Measurements from ENCODE around the gene MAP4K5. TPM values are rescaled to one million over a fixed set of nuclear protein-coding genes. Genes with fewer than 3 reads are reported as not detected.

Gene MAP4K5
- total and polyA plus RNA-seq, 2 of the 13 experiments (the other 11 are each of a cell fraction or from before 2014, with no cell fraction given): 12.7 to 23.9 TPM

DNA sequence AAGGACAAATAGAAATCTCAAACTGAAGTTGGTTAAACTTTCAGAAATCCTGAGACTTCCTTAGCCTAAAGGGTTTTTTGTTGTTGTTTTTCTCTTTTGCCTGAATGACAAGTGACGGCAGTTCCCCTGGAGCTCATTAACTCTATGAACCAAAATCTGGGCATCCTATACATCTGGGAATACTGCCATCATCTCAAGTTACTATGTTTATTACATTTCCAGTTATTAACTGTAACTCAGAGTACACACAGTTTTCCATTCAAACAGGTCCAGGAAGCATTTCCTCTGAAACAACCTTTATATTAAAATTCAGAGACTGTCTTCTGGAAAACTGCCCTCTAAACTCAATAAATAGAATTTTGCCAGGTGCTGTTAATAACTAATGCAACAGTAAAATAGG lies 80.1 kb downstream of the MAP4K5 start:
- FAIRE-seq: no peak
- CTCF ChIA-PET (ENCODE audit: low intra/inter-chr PET ratio, low total read pairs): no interaction called here
- ATAC-seq: no peak
- WGBS (ENCODE audit: low lambda C conversion rate): 100% methylated on average over 1 of the region's 1 CpG
- no peak for TF ChIP-seq ZNF75D (CRISPR knock-in tag; IDR thresholded peaks at IDR 0.05; ENCODE audit: borderline replicate concordance)
- no peak for TF ChIP-seq ZSCAN21 (CRISPR knock-in tag; IDR thresholded peaks at IDR 0.05; ENCODE audit: borderline replicate concordance)
- TF ChIP-seq SRSF4 (IDR thresholded peaks at IDR 0.05; ENCODE audit: low read depth, low read length, poor library complexity, severe bottlenecking): no peak
- TF ChIP-seq RBAK (CRISPR knock-in tag; IDR thresholded peaks at IDR 0.05): no peak
- TF ChIP-seq, protein P1, sequence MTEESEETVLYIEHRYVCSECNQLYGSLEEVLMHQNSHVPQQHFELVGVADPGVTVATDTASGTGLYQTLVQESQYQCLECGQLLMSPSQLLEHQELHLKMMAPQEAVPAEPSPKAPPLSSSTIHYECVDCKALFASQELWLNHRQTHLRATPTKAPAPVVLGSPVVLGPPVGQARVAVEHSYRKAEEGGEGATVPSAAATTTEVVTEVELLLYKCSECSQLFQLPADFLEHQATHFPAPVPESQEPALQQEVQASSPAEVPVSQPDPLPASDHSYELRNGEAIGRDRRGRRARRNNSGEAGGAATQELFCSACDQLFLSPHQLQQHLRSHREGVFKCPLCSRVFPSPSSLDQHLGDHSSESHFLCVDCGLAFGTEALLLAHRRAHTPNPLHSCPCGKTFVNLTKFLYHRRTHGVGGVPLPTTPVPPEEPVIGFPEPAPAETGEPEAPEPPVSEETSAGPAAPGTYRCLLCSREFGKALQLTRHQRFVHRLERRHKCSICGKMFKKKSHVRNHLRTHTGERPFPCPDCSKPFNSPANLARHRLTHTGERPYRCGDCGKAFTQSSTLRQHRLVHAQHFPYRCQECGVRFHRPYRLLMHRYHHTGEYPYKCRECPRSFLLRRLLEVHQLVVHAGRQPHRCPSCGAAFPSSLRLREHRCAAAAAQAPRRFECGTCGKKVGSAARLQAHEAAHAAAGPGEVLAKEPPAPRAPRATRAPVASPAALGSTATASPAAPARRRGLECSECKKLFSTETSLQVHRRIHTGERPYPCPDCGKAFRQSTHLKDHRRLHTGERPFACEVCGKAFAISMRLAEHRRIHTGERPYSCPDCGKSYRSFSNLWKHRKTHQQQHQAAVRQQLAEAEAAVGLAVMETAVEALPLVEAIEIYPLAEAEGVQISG (CRISPR knock-in tag; IDR thresholded peaks at IDR 0.05): no peak
- TF ChIP-seq MLX (CRISPR knock-in tag; IDR thresholded peaks at IDR 0.05): no peak
- TF ChIP-seq ZNF616 (CRISPR knock-in tag; IDR thresholded peaks at IDR 0.05; ENCODE audit: low read depth): no peak
- Histone ChIP-seq H2AFZ (ENCODE audit: low read length) (no peak overlapping the region), H3K4me2 (ENCODE audit: low read depth, low read length) (no peak overlapping the region), H4K20me1 (ENCODE audit: insufficient read depth, low read length) (no peaks in the 10 kb centered on the region), H3K4me1 (ENCODE audit: insufficient read depth, low read length) (no peaks in the 10 kb centered on the region), H3K27ac (ENCODE audit: extremely low read length, insufficient read depth, low read length) (no peak overlapping the region), H3K27me3 (ENCODE audit: control insufficient read depth in 1 of 2, insufficient read depth in 2 of 2, low read length in 2 of 2) (no peaks in the 10 kb centered on the region), H3K79me2 (ENCODE audit: insufficient read depth, low read length) (no peaks in the 10 kb centered on the region), H3K4me3 (replicated peaks in 1 of 3; ENCODE audit: insufficient read depth in 1 of 3, low read depth in 2 of 3, low read length in 3 of 3) (no peak overlapping the region), H3K36me3 (replicated peaks in 1 of 2; ENCODE audit: control insufficient read depth in 1 of 2, insufficient read depth in 2 of 2, low read length in 2 of 2) (peaks cover 4 to 27% of the 10 kb centered on the region in 2 experiments; a peak in 4 of 5 replicates), H3K9me3 (ENCODE audit: low read length) (no peaks in the 10 kb centered on the region), H3K9ac (ENCODE audit: insufficient read depth, low read depth, low read length) (no peak overlapping the region)
- no TSS peak for BruUV-seq (replicated peaks)
- in situ Hi-C loops (cut with HindIII; ENCODE audit: extremely low pct_ligation_motif_present, low pct_unique_long_range_greater_than_20kb): no loop called here
- POLR2A ChIA-PET: no interaction called here
- intact Hi-C loops (cut with micrococcal nuclease; ENCODE audit: unreplicated experiment): no loop called here
- DNase-seq (ENCODE audit: low spot score): no peak
